Mesendoderm (in vitro differentiated cells): ENCODE data around the gene DYNC1I1.

ENCODE experiments used
- DNase-seq: peaks from one replicate; pipeline ENCODE4 v3.0.0; 2013
- H2AK5ac ChIP-seq: 2 replicates; pipeline ENCODE4 v1.6.1; 2013; ENCODE audit warnings: low read length, inconsistent platforms
- H2BK120ac ChIP-seq: 2 replicates; pipeline ENCODE4 v1.6.1; 2013; ENCODE audit warnings: low read depth, mild to moderate bottlenecking, low read length, moderate library complexity, mixed read lengths
- H2BK15ac ChIP-seq: replicated peaks from 2 replicates; pipeline ENCODE4 v1.6.1; 2013; ENCODE audit warnings: low read depth, mild to moderate bottlenecking, moderate library complexity
- H2BK5ac ChIP-seq: 2 replicates; pipeline ENCODE4 v1.6.1; 2013; ENCODE audit warnings: low read length, inconsistent platforms
- H3K18ac ChIP-seq: 2 replicates; pipeline ENCODE4 v1.6.1; 2013; ENCODE audit warnings: mild to moderate bottlenecking, low read length, mixed read lengths
- H3K23ac ChIP-seq: one replicate; pipeline ENCODE4 v1.6.1; 2013; ENCODE audit warnings: low read length
- H3K27ac ChIP-seq: 2 replicates; pipeline ENCODE4 v1.5.1; 2013; ENCODE audit warnings: low read depth, mild to moderate bottlenecking, inconsistent platforms, low read length, moderate library complexity
- H3K27me3 ChIP-seq: 2 replicates; pipeline ENCODE4 v1.6.1; 2013; ENCODE audit warnings: low read length, control low read depth, mild to moderate bottlenecking, inconsistent platforms; ENCODE audit not compliant: insufficient read depth, poor library complexity
- H3K36me3 ChIP-seq: 2 replicates; pipeline ENCODE4 v1.6.1; 2013; ENCODE audit warnings: low read length, inconsistent platforms; ENCODE audit not compliant: control insufficient read depth, insufficient read depth
- H3K4ac ChIP-seq: one replicate; pipeline ENCODE4 v1.6.1; 2013; ENCODE audit warnings: low read depth, mild to moderate bottlenecking, low read length, moderate library complexity
- H3K4me1 ChIP-seq: 2 replicates; pipeline ENCODE4 v1.6.1; 2013; ENCODE audit warnings: low read depth, low read length, inconsistent platforms; ENCODE audit not compliant: control insufficient read depth
- H3K4me2 ChIP-seq: 2 replicates; pipeline ENCODE4 v1.6.1; 2013; ENCODE audit warnings: low read length
- H3K4me3 ChIP-seq: 2 replicates; pipeline ENCODE4 v1.5.1; 2013; ENCODE audit warnings: mild to moderate bottlenecking, low read length
- H3K56ac ChIP-seq: one replicate; pipeline ENCODE4 v1.6.1; 2013; ENCODE audit warnings: low read length
- H3K79me1 ChIP-seq: 2 replicates; pipeline ENCODE4 v1.6.1; 2013; ENCODE audit warnings: low read length, inconsistent platforms
- H3K79me2 ChIP-seq: 2 replicates; pipeline ENCODE4 v1.6.1; 2013; ENCODE audit warnings: mild to moderate bottlenecking, low read length; ENCODE audit not compliant: control insufficient read depth, insufficient read depth
- H3K9ac ChIP-seq: 2 replicates; pipeline ENCODE4 v1.6.1; 2013; ENCODE audit warnings: low read length, inconsistent platforms
- H4K5ac ChIP-seq: one replicate; pipeline ENCODE4 v1.6.1; 2013; ENCODE audit warnings: low read length
- H4K8ac ChIP-seq: one replicate; pipeline ENCODE4 v1.6.1; 2013; ENCODE audit warnings: low read depth, mild to moderate bottlenecking, control low read depth, low read length, moderate library complexity
- WGBS: extraction: QIAGEN DNeasy Blood & Tissue Kit; methylation state at CpG from one replicate; pipeline ENCODE4 v1.1.7; 2013; ENCODE audit warnings: low lambda C conversion rate, missing lambda C conversion rate; ENCODE audit not compliant: insufficient coverage; ENCODE audit errors: extremely low coverage; 5-methylcytosine and 5-hydroxymethylcytosine counted together

The DYNC1I1 gene

GRCh38 chr7:95780665-95781064 lies 8.3 kb downstream of the DYNC1I1 start:
- no peaks in the 10 kb centered on the region for H3K27me3 ChIP-seq
- no peaks in the 10 kb centered on the region for H3K79me2 ChIP-seq
- H2AK5ac ChIP-seq = no peak overlapping the region
- no peak overlapping the region for H3K9ac ChIP-seq
- no peak overlapping the region for H2BK15ac ChIP-seq
- no peak for DNase-seq
- H3K27ac ChIP-seq = no peak overlapping the region
- H3K56ac ChIP-seq = no peak overlapping the region
- H4K8ac ChIP-seq = no peak overlapping the region
- H3K23ac ChIP-seq = no peak overlapping the region
- no peaks in the 10 kb centered on the region for H3K79me1 ChIP-seq
- no peaks in the 10 kb centered on the region for H3K4me1 ChIP-seq
- no peaks in the 10 kb centered on the region for H3K36me3 ChIP-seq
- H2BK120ac ChIP-seq = no peak overlapping the region
- H3K4ac ChIP-seq = no peak overlapping the region
- WGBS = no CpG with 5 or more reads among the region's 5 CpGs
- no peak overlapping the region for H3K18ac ChIP-seq
- no peak overlapping the region for H2BK5ac ChIP-seq
- no peak overlapping the region for H3K4me2 ChIP-seq
- H4K5ac ChIP-seq = no peak overlapping the region
- no peak overlapping the region for H3K4me3 ChIP-seq

- no CpG with 5 or more reads among the region's 3 CpGs for WGBS
- no peak overlapping the region for H3K27ac ChIP-seq
- no peak overlapping the region for H3K4ac ChIP-seq
- H3K79me2 ChIP-seq = no peaks in the 10 kb centered on the region
- no peak overlapping the region for H2BK15ac ChIP-seq
- no peak overlapping the region for H3K9ac ChIP-seq
- no peak overlapping the region for H4K5ac ChIP-seq
- no peak overlapping the region for H2BK5ac ChIP-seq
- no peaks in the 10 kb centered on the region for H3K36me3 ChIP-seq
- no peaks in the 10 kb centered on the region for H3K79me1 ChIP-seq
- no peak overlapping the region for H2BK120ac ChIP-seq
- no peak overlapping the region for H4K8ac ChIP-seq
- H3K4me3 ChIP-seq = no peak overlapping the region
- no peak overlapping the region for H3K23ac ChIP-seq
- no peaks in the 10 kb centered on the region for H3K4me1 ChIP-seq
- H2AK5ac ChIP-seq = no peak overlapping the region
- DNase-seq = no peak
- no peak overlapping the region for H3K18ac ChIP-seq
- no peaks in the 10 kb centered on the region for H3K27me3 ChIP-seq
- H3K4me2 ChIP-seq = no peak overlapping the region
- H3K56ac ChIP-seq = no peak overlapping the region
Measured at GRCh38 chr7:95781961-95782586, 9.7 kb downstream of the DYNC1I1 start.

GRCh38 chr7:95784796-95785195 lies 12.4 kb downstream of the DYNC1I1 start:
- Histone ChIP-seq H3K79me2 (no peaks in the 10 kb centered on the region), H2BK5ac (no peak overlapping the region), H3K23ac (no peak overlapping the region), H3K4ac (no peak overlapping the region), H3K56ac (no peak overlapping the region), H2BK120ac (no peak overlapping the region), H3K18ac (no peak overlapping the region), H4K5ac (no peak overlapping the region), H3K79me1 (no peaks in the 10 kb centered on the region), H3K36me3 (no peaks in the 10 kb centered on the region), H3K9ac (no peak overlapping the region), H3K4me1 (no peaks in the 10 kb centered on the region), H4K8ac (no peak overlapping the region), H3K27me3 (no peaks in the 10 kb centered on the region), H3K4me2 (no peak overlapping the region), H3K27ac (no peak overlapping the region), H2AK5ac (no peak overlapping the region), H3K4me3 (no peak overlapping the region), H2BK15ac (no peak overlapping the region)
- no peak for DNase-seq

GRCh38 chr7:95788258-95788657 lies 15.9 kb downstream of the DYNC1I1 start:
- no peaks in the 10 kb centered on the region for H3K36me3 ChIP-seq
- no peaks in the 10 kb centered on the region for H3K79me2 ChIP-seq
- no peak overlapping the region for H3K23ac ChIP-seq
- no peak overlapping the region for H3K4me3 ChIP-seq
- H2AK5ac ChIP-seq = no peak overlapping the region
- H2BK120ac ChIP-seq = no peak overlapping the region
- no peak overlapping the region for H3K9ac ChIP-seq
- no peaks in the 10 kb centered on the region for H3K4me1 ChIP-seq
- H3K4me2 ChIP-seq = no peak overlapping the region
- H3K27me3 ChIP-seq = no peaks in the 10 kb centered on the region
- H2BK15ac ChIP-seq = no peak overlapping the region
- no peak overlapping the region for H2BK5ac ChIP-seq
- no peak overlapping the region for H3K56ac ChIP-seq
- H4K8ac ChIP-seq = no peak overlapping the region
- H4K5ac ChIP-seq = no peak overlapping the region
- no peak overlapping the region for H3K27ac ChIP-seq
- no CpG with 5 or more reads among the region's 6 CpGs for WGBS
- no peak overlapping the region for H3K18ac ChIP-seq
- DNase-seq = no peak
- no peaks in the 10 kb centered on the region for H3K79me1 ChIP-seq
- H3K4ac ChIP-seq = no peak overlapping the region

- Histone ChIP-seq H3K27me3 (no peaks in the 10 kb centered on the region), H3K36me3 (no peaks in the 10 kb centered on the region)
Measured at GRCh38 chr7:95788884-95789283, 16.5 kb downstream of the DYNC1I1 start.

GRCh38 chr7:95793658-95794057 lies 21.3 kb downstream of the DYNC1I1 start:
- Histone ChIP-seq H2BK15ac (no peak overlapping the region), H3K23ac (no peak overlapping the region), H3K9ac (no peak overlapping the region), H3K79me1 (no peaks in the 10 kb centered on the region), H3K27ac (no peak overlapping the region), H3K4me3 (no peak overlapping the region), H3K56ac (no peak overlapping the region), H3K4ac (no peak overlapping the region), H2BK5ac (no peak overlapping the region), H4K5ac (no peak overlapping the region), H2AK5ac (no peak overlapping the region), H3K4me1 (no peaks in the 10 kb centered on the region), H3K79me2 (no peaks in the 10 kb centered on the region), H3K4me2 (no peak overlapping the region), H2BK120ac (no peak overlapping the region), H3K18ac (no peak overlapping the region), H4K8ac (no peak overlapping the region), H3K36me3 (no peaks in the 10 kb centered on the region), H3K27me3 (no peaks in the 10 kb centered on the region)
- WGBS = no CpG with 5 or more reads among the region's 5 CpGs
- no peak for DNase-seq

More at GRCh38 chr7:95788884-95789283, 16.5 kb downstream of the DYNC1I1 start:
- Histone ChIP-seq H3K27ac (no peak overlapping the region), H2BK15ac (no peak overlapping the region), H4K5ac (no peak overlapping the region), H4K8ac (no peak overlapping the region), H3K9ac (no peak overlapping the region), H2BK5ac (no peak overlapping the region), H3K4me3 (no peak overlapping the region), H3K79me2 (no peaks in the 10 kb centered on the region), H3K18ac (no peak overlapping the region), H3K4me1 (no peaks in the 10 kb centered on the region), H3K79me1 (no peaks in the 10 kb centered on the region), H3K4me2 (no peak overlapping the region), H2AK5ac (no peak overlapping the region), H3K4ac (no peak overlapping the region), H3K56ac (no peak overlapping the region), H2BK120ac (no peak overlapping the region), H3K23ac (no peak overlapping the region)
- DNase-seq = no peak
- WGBS = no CpG with 5 or more reads among the region's 2 CpGs
